Body of pancreas (tissue), 4 donors: ENCODE results near the gene ZMYND10. TPM values are rescaled to one million over a fixed set of nuclear protein-coding genes. Genes with fewer than 3 reads are reported as not detected.

Source experiments
- ATAC-seq: fragments of 150-250 bp; one replicate; pipeline ENCODE4 v1.9.1; 2016
- DNase-seq, 4 donors: peaks; one replicate each; pipeline ENCODE4 v3.0.0-alpha.2; 2019
- H3K27ac ChIP-seq, 4 donors: fragments of 200-600 bp; sonication (generic); 1 replicate in 3 of 4; 2 replicates in 1 of 4; pipeline versions ENCODE4 v1.5.1 to v1.6.1; 2016 to 2019; ENCODE audit warnings: mild to moderate bottlenecking in 1 of 4, mixed read lengths in 1 of 4, moderate library complexity in 1 of 4
- H3K27me3 ChIP-seq, 2 donors: fragments of 200-600 bp; sonication (generic); one replicate each; pipeline ENCODE4 v1.6.0; 2016; ENCODE audit warnings: mild to moderate bottlenecking in 1 of 2
- H3K36me3 ChIP-seq, 2 donors: fragments of 200-600 bp; sonication (generic); replicated peaks in 1 of 2; 2 replicates each; pipeline ENCODE4 v1.5.1; 2016; ENCODE audit warnings: low read depth in 2 of 2; ENCODE audit not compliant: insufficient read depth in 1 of 2
- H3K4me1 ChIP-seq: fragments of 200-600 bp; sonication (generic); one replicate; pipeline ENCODE4 v1.6.0; 2016
- H3K4me3 ChIP-seq, 2 donors: fragments of 200-600 bp; sonication (generic); 1 replicate in 1 of 2; 2 replicates in 1 of 2; pipeline ENCODE4 v1.5.1; 2016 to 2019
- H3K9me3 ChIP-seq, 3 donors: fragments of 200-600 bp; sonication (generic); 1 replicate in 2 of 3; 2 replicates in 1 of 3; pipeline ENCODE4 v1.5.1; 2016
- POLR2A ChIP-seq, 3 donors: fragments of 450-650 bp; IDR thresholded peaks; one replicate each; pipeline ENCODE4 v1.6.1; 2016; ENCODE audit warnings: antibody characterized with exemption in 3 of 3, mild to moderate bottlenecking in 2 of 3
- WGBS, 2 donors: methylation state at CpG; one replicate each; pipeline ENCODE4 v1.1.5; 2017; 5-methylcytosine and 5-hydroxymethylcytosine counted together
- intact Hi-C: fragments of 100-400 bp; cut with DNase I; formaldehyde crosslinking; loops from one replicate; pipeline ENCODE4 v1.15.1; 2023
- total RNA-seq, 2 donors: library from RNA; depleted of rRNA; stranded (reverse); fragments of >200 nt; gene quantifications; one replicate each; pipeline ENCODE4 v1.1.0, GENCODE V29; 2016
- TF ChIP-seq, protein P1 (sequence below), 7 experiments: fragments of 450-650 bp in 4 of 7; fragments of 200-600 bp in 3 of 7; sonication (generic) in 3 of 7; IDR thresholded peaks; one replicate each; pipeline ENCODE4 v1.5.1; 2016 to 2019; ENCODE audit warnings: antibody characterized with exemption in 7 of 7

The ZMYND10 gene
- total RNA-seq, 2 donors from 2014 or later: 1.3 to 2.3 TPM

DNA sequence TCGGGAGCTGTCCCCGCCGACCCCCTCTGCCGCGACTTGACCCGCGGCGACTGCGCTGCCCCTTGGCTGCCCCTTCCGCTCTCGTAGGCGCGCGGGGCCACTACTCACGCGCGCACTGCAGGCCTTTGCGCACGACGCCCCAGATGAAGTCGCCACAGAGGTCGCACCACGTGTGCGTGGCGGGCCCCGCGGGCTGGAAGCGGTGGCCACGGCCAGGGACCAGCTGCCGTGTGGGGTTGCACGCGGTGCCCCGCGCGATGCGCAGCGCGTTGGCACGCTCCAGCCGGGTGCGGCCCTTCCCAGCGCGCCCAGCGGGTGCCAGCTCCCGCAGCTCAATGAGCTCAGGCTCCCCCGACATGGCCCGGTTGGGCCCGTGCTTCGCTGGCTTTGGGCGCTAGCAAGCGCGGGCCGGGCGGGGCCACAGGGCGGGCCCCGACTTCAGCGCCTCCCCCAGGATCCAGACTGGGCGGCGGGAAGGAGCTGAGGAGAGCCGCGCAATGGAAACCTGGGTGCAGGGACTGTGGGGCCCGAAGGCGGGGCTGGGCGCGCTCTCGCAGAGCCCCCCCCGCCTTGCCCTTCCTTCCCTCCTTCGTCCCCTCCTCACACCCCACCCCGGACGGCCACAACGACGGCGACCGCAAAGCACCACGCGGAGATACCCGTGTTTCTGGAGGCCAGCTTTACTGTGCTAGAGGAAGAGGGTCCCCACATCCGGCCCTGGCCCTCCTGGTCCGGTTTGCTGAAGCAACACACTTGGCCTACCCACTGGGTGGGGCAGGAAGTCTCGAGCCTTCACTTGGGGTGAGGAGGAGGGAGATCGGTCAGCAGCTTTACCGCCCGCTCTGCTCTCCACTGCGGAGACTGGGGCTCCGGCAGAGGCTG, 4.8 kb downstream of the ZMYND10 start, which contains the start of gene RASSF1:
Gene RASSF1, minus strand, starts transcription at position 389 of the 882 bp plus-strand sequence. Its CDS starts 31 bp downstream, at position 358.
- Histone ChIP-seq H3K27me3 (no peaks in the 10 kb centered on the region), H3K36me3 (no peaks in the 10 kb centered on the region), H3K27ac (peak within 1 kb of the TSS in 2 of 4 donors; percentile 45 to 99), H3K4me3 (no peak within 1 kb of the TSS), H3K9me3 (no peaks in the 10 kb centered on the region), H3K4me1 (peaks cover 25% of the 10 kb centered on the region)
- no peak for ATAC-seq
- DNase-seq: peak in 2 of 4 donors; percentile 54 to 66
- intact Hi-C loops: loop anchor here (10.0 kb wide), 1 partner anchor 204 kb away; no protein-coding TSS in a partner anchor
- TF ChIP-seq, protein P1, sequence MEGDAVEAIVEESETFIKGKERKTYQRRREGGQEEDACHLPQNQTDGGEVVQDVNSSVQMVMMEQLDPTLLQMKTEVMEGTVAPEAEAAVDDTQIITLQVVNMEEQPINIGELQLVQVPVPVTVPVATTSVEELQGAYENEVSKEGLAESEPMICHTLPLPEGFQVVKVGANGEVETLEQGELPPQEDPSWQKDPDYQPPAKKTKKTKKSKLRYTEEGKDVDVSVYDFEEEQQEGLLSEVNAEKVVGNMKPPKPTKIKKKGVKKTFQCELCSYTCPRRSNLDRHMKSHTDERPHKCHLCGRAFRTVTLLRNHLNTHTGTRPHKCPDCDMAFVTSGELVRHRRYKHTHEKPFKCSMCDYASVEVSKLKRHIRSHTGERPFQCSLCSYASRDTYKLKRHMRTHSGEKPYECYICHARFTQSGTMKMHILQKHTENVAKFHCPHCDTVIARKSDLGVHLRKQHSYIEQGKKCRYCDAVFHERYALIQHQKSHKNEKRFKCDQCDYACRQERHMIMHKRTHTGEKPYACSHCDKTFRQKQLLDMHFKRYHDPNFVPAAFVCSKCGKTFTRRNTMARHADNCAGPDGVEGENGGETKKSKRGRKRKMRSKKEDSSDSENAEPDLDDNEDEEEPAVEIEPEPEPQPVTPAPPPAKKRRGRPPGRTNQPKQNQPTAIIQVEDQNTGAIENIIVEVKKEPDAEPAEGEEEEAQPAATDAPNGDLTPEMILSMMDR (IDR thresholded peaks at IDR 0.05): no peak
- TF ChIP-seq POLR2A (IDR thresholded peaks at IDR 0.05): peak in 1 of 3 donors; percentile 61
- 25 to 78% methylated on average over 6 to 83 of the region's 85 CpGs for WGBS, 2 donors

GRCh38 chr3:50340147-50340447, 5.4 kb downstream of the ZMYND10 start:
- no peaks in the 10 kb centered on the region for H3K36me3 ChIP-seq
- TF ChIP-seq POLR2A (IDR thresholded peaks at IDR 0.05): no peak
- H3K4me3 ChIP-seq: no peak overlapping the region
- WGBS, 2 donors: 67 to 83% methylated on average over 9 of the region's 9 CpGs
- H3K27ac ChIP-seq: peak overlapping the region in 2 of 4 donors; percentile 45 to 99
- no peaks in the 10 kb centered on the region for H3K9me3 ChIP-seq
- H3K27me3 ChIP-seq: no peaks in the 10 kb centered on the region
- peaks cover 25% of the 10 kb centered on the region for H3K4me1 ChIP-seq
- ATAC-seq (no peak), DNase-seq (no peak)
- intact Hi-C loops: loop anchor here (10.0 kb wide), 1 partner anchor 205 kb away; no protein-coding TSS in a partner anchor

DNA sequence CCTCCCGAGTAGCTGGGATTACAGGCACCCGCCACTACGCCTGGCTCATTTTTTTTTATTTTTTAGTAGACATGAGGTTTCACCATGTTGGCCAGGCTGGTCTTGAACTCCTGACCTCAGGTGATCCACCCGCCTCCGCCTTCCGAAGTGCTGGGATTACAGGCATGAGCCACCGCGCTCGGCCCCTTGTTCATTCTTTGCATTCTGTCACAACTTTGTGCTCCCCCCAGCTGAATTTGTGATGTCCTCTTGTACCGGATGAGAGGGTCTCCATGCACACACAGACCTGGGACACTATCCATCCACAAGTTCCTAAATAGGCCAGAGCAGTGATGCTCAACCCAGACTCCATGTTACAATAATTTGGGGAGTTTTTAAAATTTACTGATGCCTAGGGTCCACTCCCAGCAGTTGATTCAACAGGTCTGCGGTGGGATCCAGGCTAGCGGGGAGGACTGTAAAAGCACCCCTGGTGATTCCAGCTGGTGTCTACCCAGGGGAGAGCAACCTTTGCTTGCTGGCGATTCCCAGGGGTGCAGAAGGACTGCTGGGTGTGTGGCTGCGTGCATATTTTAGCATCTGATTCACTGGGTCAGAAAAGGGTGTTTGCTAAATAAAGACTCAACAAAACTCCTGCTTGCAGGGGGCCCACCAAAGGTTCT, 5.9 kb downstream of the ZMYND10 start:
- H3K4me3 ChIP-seq: no peak overlapping the region
- H3K27ac ChIP-seq: peak overlapping the region in 2 of 4 donors; percentile 45 to 99
- TF ChIP-seq, protein P1 (IDR thresholded peaks at IDR 0.05): no peak
- no peak for TF ChIP-seq POLR2A (IDR thresholded peaks at IDR 0.05)
- H3K9me3 ChIP-seq: no peaks in the 10 kb centered on the region
- no peaks in the 10 kb centered on the region for H3K27me3 ChIP-seq
- 81 to 87% methylated on average over 12 to 14 of the region's 14 CpGs for WGBS, 2 donors
- DNase-seq (no peak), ATAC-seq (no peak)
- peaks cover 29% of the 10 kb centered on the region for H3K4me1 ChIP-seq
- no peaks in the 10 kb centered on the region for H3K36me3 ChIP-seq
- intact Hi-C loops: loop anchor here (10.0 kb wide), 1 partner anchor 205 kb away; no protein-coding TSS in a partner anchor

GRCh38 chr3:50338965-50339364, 6.6 kb downstream of the ZMYND10 start:
- 78 to 80% methylated on average over 5 of the region's 5 CpGs for WGBS, 2 donors
- TF ChIP-seq, protein P1 (IDR thresholded peaks at IDR 0.05): no peak
- TF ChIP-seq POLR2A (IDR thresholded peaks at IDR 0.05): no peak
- H3K4me3 ChIP-seq: no peak overlapping the region
- H3K27ac ChIP-seq: peak overlapping the region in 3 of 4 donors; percentile 91 to 99 (median 98)
- H3K27me3 ChIP-seq: no peaks in the 10 kb centered on the region
- intact Hi-C loops: no loop called here
- H3K36me3 ChIP-seq: no peaks in the 10 kb centered on the region
- DNase-seq (no peak), ATAC-seq (no peak)
- H3K4me1 ChIP-seq: peaks cover 35% of the 10 kb centered on the region
- no peaks in the 10 kb centered on the region for H3K9me3 ChIP-seq
